B cell (primary cell): ENCODE measurements around the gene CCDC116. TPM values are rescaled to one million over a fixed set of nuclear protein-coding genes. Genes with fewer than 3 reads are reported as not detected.
A peak's percentile ranks its signal among the peaks of the same experiment; 100 is the strongest.

ENCODE experiments used
- ATAC-seq: fragments of 200-7000 bp; cut with Tn5 transposase; one replicate; pipeline ENCODE4 v1.10.0; 2021; ENCODE audit warnings: low read depth, mild to moderate bottlenecking, moderate number of reproducible peaks, moderate library complexity
- CTCF ChIA-PET: fragments of 350-600 bp; sonication (Branson Sonifier 250); formaldehyde crosslinking; loops from one replicate; lab custom pipeline; 2021; ENCODE audit warnings: antibody characterized with exemption, inconsistent platforms; lab: Charles Lee
- POLR2A ChIA-PET: fragments of 350-600 bp; sonication (Branson Sonifier 250); formaldehyde crosslinking; loops from one replicate; lab custom pipeline; 2021; ENCODE audit warnings: antibody characterized with exemption; lab: Charles Lee
- DNase-seq: peaks from one replicate; pipeline ENCODE4 v3.0.0; 2013
- H2AFZ ChIP-seq: 2 replicates; pipeline ENCODE4 v1.6.1; 2012; ENCODE audit warnings: mild to moderate bottlenecking, low read depth, low read length; ENCODE audit not compliant: insufficient read depth, poor library complexity, severe bottlenecking
- H3K27ac ChIP-seq, 2 donors: 1 replicate in 1 of 2; 2 replicates in 1 of 2; pipeline ENCODE4 v1.5.1; 2012 to 2013; ENCODE audit warnings: low read length in 2 of 2, mild to moderate bottlenecking in 2 of 2, moderate library complexity in 1 of 2
- H3K27me3 ChIP-seq, 4 experiments: fragments of 200-600 bp in 1 of 4; sonication (generic) in 1 of 4; replicated peaks in 1 of 4; 1 replicate in 2 of 4; 2 replicates in 2 of 4; pipeline versions ENCODE4 v1.6.1 to v1.7.0; 2013 to 2016; ENCODE audit warnings: low read length in 3 of 4, mild to moderate bottlenecking in 2 of 4, mixed read lengths in 1 of 4, moderate library complexity in 1 of 4; ENCODE audit not compliant: insufficient read depth in 4 of 4, control insufficient read depth in 3 of 4; ENCODE audit errors: control extremely low read depth in 1 of 4
- H3K36me3 ChIP-seq, 2 experiments: replicated peaks in 1 of 2; 1 replicate in 1 of 2; 2 replicates in 1 of 2; pipeline versions ENCODE4 v1.6.1 to v1.7.1; 2013; ENCODE audit warnings: low read length in 1 of 2; ENCODE audit not compliant: insufficient read depth in 2 of 2, control insufficient read depth in 1 of 2; ENCODE audit errors: control extremely low read depth in 1 of 2, extremely low read depth in 1 of 2
- H3K4me1 ChIP-seq, 2 donors: fragments of 200-600 bp in 1 of 2; sonication (generic) in 1 of 2; 1 replicate in 1 of 2; 2 replicates in 1 of 2; pipeline versions ENCODE4 v1.5.1 to v1.6.1; 2013 to 2017; ENCODE audit warnings: low read length in 2 of 2; ENCODE audit not compliant: control insufficient read depth in 2 of 2, insufficient read depth in 2 of 2
- H3K4me2 ChIP-seq: replicated peaks from 2 replicates; pipeline ENCODE3; 2012; ENCODE audit warnings: mild to moderate bottlenecking, low read depth, low read length; ENCODE audit not compliant: poor library complexity, severe bottlenecking
- H3K4me3 ChIP-seq, 5 experiments: fragments of 200-600 bp in 1 of 5; sonication (generic) in 1 of 5; 1 replicate in 3 of 5; 2 replicates in 2 of 5; pipeline versions ENCODE4 v1.5.1 to v1.7.0; 2011 to 2016; ENCODE audit warnings: low read length in 4 of 5, mild to moderate bottlenecking in 4 of 5, low read depth in 2 of 5, control low read depth in 1 of 5, moderate library complexity in 1 of 5; ENCODE audit not compliant: insufficient read depth in 1 of 5; ENCODE audit errors: control extremely low read depth in 1 of 5, extremely low read depth in 1 of 5
- H3K79me2 ChIP-seq: fragments of 200-600 bp; sonication (generic); one replicate; pipeline ENCODE4 v1.6.0; 2016; ENCODE audit warnings: low read length; ENCODE audit not compliant: control insufficient read depth, insufficient read depth
- H3K9ac ChIP-seq: fragments of 200-600 bp; sonication (generic); 2 replicates; pipeline ENCODE4 v1.6.1; 2017; ENCODE audit warnings: mild to moderate bottlenecking, low read length, moderate library complexity
- H3K9me3 ChIP-seq, 3 donors: one replicate each; pipeline versions ENCODE4 v1.6.1 to v1.7.1; 2013; ENCODE audit warnings: low read length in 2 of 3; ENCODE audit not compliant: control insufficient read depth in 2 of 3, insufficient read depth in 1 of 3; ENCODE audit errors: control extremely low read depth in 1 of 3
- H4K20me1 ChIP-seq: 2 replicates; pipeline ENCODE4 v1.6.0; 2012; ENCODE audit warnings: mild to moderate bottlenecking, low read length; ENCODE audit not compliant: insufficient read depth, control insufficient read depth, poor library complexity, severe bottlenecking
- H3K27ac Mint-ChIP-seq: one replicate; pipeline ENCODE4 v1.8.0; 2021; ENCODE audit warnings: mixed read lengths
- H3K27me3 Mint-ChIP-seq: one replicate; pipeline ENCODE4 v1.8.0; 2021; ENCODE audit warnings: mixed read lengths
- H3K4me1 Mint-ChIP-seq: one replicate; pipeline ENCODE4 v1.8.0; 2021; ENCODE audit warnings: mixed read lengths
- H3K4me3 Mint-ChIP-seq: one replicate; pipeline ENCODE4 v1.8.0; 2021; ENCODE audit warnings: mixed read lengths
- H3K9me3 Mint-ChIP-seq: one replicate; pipeline ENCODE4 v1.8.0; 2022; ENCODE audit warnings: mixed read lengths; ENCODE audit not compliant: insufficient read depth
- CTCF ChIP-seq: fragments of 200-600 bp; IDR thresholded peaks from one replicate; pipeline ENCODE4 v1.8.0; 2022; ENCODE audit warnings: antibody characterized with exemption, mild to moderate bottlenecking
- EZH2 ChIP-seq: IDR thresholded peaks from 2 replicates; pipeline ENCODE4 v1.6.1; 2012; ENCODE audit warnings: borderline replicate concordance, low read depth, mild to moderate bottlenecking, moderate library complexity, low read length; ENCODE audit not compliant: insufficient read depth, poor library complexity, severe bottlenecking
- WGBS: methylation state at CpG from one replicate; pipeline ENCODE4 v1.1.5; 2013; ENCODE audit warnings: missing lambda C conversion rate; ENCODE audit not compliant: insufficient coverage; 5-methylcytosine and 5-hydroxymethylcytosine counted together
- intact Hi-C: fragments of 100-400 bp; cut with micrococcal nuclease; formaldehyde crosslinking; loops from one replicate; pipeline ENCODE4 v1.10.0; 2022
- polyA plus RNA-seq: library from polyadenylated mRNA; depleted of rRNA; stranded (reverse); fragments of >200 nt; gene quantifications from 2 replicates; pipeline ENCODE4 v1.2.3, GENCODE V29; 2012
- total RNA-seq, 2 donors: library from RNA; stranded (reverse); fragments of 120-200 nt in 1 of 2; gene quantifications; 1 replicate in 1 of 2; 2 replicates in 1 of 2; pipeline versions ENCODE4 v1.2.3 to v1.2.4, GENCODE V29; 2013 to 2022

The CCDC116 gene
- total and polyA plus RNA-seq, 2 donors (not counting 1 experiment from before 2014, with no cell fraction given), result 0.52 to 0.55 TPM

- Histone ChIP-seq H4K20me1 (peaks cover 82% of the 10 kb centered on the region), H3K9ac (no peak overlapping the region), H3K4me2 (no peak overlapping the region), H2AFZ (no peak overlapping the region), H3K27me3 (no peaks in the 10 kb centered on the region), H3K79me2 (peaks cover 94% of the 10 kb centered on the region), H3K36me3 (peaks cover 5 to 6% of the 10 kb centered on the region in 2 experiments), H3K9me3 (no peaks in the 10 kb centered on the region), H3K27ac (peak overlapping the region in 1 of 2 donors; percentile 51), H3K4me3 (no peak overlapping the region), H3K4me1 (peaks cover 22 to 43% of the 10 kb centered on the region in 2 donors)
- Mint-ChIP-seq H3K27ac (peak overlapping the region; percentile 34), H3K27me3 (no peaks in the 10 kb centered on the region), H3K9me3 (no peaks in the 10 kb centered on the region), H3K4me1 (peaks cover 40% of the 10 kb centered on the region), H3K4me3 (no peak overlapping the region)
- DNase-seq (no peak), ATAC-seq (no peak)
- no CpG with 5 or more reads among the region's 2 CpGs for WGBS
- ChIA-PET POLR2A (interaction anchor here (1.2 kb wide), 1 partner anchor 56 kb away, joined by 3 read pairs; no protein-coding TSS in a partner anchor), CTCF (interaction anchor here (1.2 kb wide), 2 partner anchors 44 to 62 kb away, joined by 3 to 4 read pairs; no protein-coding TSS in a partner anchor)
- intact Hi-C loops, result loop anchor here (5.0 kb wide), 1 partner anchor 47 kb away; the partner anchor contains the start of genes CCDC116 and YDJC
- TF ChIP-seq EZH2, result no peak
- TF ChIP-seq CTCF, result no peak
Measured at GRCh38 chr22:21585389-21585788, 47.2 kb upstream of the CCDC116 start.
